ENCODE results near the gene ABCC11. TPM values are rescaled to one million over a fixed set of nuclear protein-coding genes. Genes with fewer than 3 reads are reported as not detected.

ABCC11 gene
- total RNA-seq, 1 experiment from 2014 or later, result 0.83 TPM

DNA sequence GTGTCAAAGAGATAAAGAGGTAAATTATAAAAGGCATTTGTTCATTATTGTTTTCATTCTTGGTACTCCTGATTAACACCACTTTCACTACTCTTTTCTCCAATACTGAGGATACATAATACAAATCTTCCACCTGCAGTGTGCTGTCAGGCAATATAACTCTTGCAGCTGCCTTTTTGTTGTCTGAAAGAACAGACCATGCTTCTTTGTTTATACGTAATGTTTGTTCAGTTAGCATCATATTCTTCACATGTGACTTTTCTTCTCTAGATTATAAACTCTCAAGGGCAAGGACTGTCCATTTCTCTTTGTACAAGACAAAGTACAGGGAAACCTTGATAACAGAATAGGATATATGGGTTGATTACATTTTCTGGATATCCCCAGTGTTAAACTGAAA, 14.2 kb upstream of the ABCC11 start:
- CTCF ChIA-PET, result no interaction called here
- Histone ChIP-seq H3F3A (ENCODE audit: insufficient read depth, low read depth) (0 out of 2 replicates have a peak, but pooled peaks cover 4% of the 10 kb centered on the region), H3K36me3 (ENCODE audit: low read depth) (peaks cover 63% of the 10 kb centered on the region), H3K4me1 (replicated peaks; ENCODE audit: insufficient read depth) (no peaks in the 10 kb centered on the region), H3K4me3 (no peak overlapping the region), H3K27ac (no peak overlapping the region), H4K20me1 (ENCODE audit: insufficient read depth) (peaks cover 5% of the 10 kb centered on the region), H3K9me3 (ENCODE audit: insufficient read depth, low read depth) (peaks cover 9% of the 10 kb centered on the region), H3K4me2 (no peak overlapping the region), H3K9me2 (ENCODE audit: insufficient read depth) (no peaks in the 10 kb centered on the region), H3K27me3 (ENCODE audit: insufficient read depth, low read depth) (no peaks in the 10 kb centered on the region), H2AFZ (no peak overlapping the region), H3K79me2 (ENCODE audit: low read depth) (peaks cover 5% of the 10 kb centered on the region; the same call in 1 of the 2 replicates)
- no peak for DNase-seq
- BruUV-seq (replicated peaks), result no TSS peak
- intact Hi-C loops (cut with micrococcal nuclease; ENCODE audit: unreplicated experiment), result loop anchor here (10.0 kb wide), 1 partner anchor 53 kb away; no protein-coding TSS in a partner anchor
- no peak for TF ChIP-seq EZH2 (IDR thresholded peaks at IDR 0.05; ENCODE audit: low read depth)
- TF ChIP-seq, protein P1, sequence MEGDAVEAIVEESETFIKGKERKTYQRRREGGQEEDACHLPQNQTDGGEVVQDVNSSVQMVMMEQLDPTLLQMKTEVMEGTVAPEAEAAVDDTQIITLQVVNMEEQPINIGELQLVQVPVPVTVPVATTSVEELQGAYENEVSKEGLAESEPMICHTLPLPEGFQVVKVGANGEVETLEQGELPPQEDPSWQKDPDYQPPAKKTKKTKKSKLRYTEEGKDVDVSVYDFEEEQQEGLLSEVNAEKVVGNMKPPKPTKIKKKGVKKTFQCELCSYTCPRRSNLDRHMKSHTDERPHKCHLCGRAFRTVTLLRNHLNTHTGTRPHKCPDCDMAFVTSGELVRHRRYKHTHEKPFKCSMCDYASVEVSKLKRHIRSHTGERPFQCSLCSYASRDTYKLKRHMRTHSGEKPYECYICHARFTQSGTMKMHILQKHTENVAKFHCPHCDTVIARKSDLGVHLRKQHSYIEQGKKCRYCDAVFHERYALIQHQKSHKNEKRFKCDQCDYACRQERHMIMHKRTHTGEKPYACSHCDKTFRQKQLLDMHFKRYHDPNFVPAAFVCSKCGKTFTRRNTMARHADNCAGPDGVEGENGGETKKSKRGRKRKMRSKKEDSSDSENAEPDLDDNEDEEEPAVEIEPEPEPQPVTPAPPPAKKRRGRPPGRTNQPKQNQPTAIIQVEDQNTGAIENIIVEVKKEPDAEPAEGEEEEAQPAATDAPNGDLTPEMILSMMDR (conservative IDR thresholded peaks at IDR 0.05), result no peak
- POLR2A ChIA-PET (ENCODE audit: unreplicated experiment), result no interaction called here

DNA sequence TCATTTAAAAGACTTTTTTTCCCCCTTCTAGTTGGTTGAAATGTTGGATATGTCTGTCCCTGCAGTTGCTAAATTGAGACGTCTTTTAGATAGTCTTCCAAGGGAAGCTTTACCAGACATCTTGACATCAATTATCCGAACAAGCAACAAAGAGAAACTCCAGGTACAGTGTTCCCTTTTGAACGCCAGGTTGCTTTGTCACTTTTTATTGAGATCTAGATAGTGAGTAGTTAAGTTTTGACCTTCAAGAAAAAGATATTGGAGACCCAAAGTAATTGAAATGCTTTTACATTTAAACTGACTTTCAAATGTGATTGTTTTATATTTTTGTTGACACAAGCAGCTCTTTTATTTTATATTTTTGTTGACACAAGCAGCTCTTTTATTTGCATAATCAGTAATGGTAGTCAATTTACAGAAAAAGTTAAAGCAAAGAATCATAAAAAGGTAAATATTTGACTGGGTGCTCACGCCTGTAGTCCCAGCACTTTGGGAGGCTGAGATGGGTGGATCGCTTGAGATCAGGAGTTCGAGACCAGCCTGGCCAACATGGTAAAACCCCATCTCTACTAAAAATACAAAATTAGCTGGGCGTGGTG, 9.3 kb upstream of the ABCC11 start:
- Histone ChIP-seq H3F3A (ENCODE audit: insufficient read depth, low read depth) (no peaks in the 10 kb centered on the region), H3K36me3 (ENCODE audit: low read depth) (peaks cover 44% of the 10 kb centered on the region), H3K4me1 (replicated peaks; ENCODE audit: insufficient read depth) (no peaks in the 10 kb centered on the region), H4K20me1 (ENCODE audit: insufficient read depth) (peaks cover 8% of the 10 kb centered on the region), H3K9me3 (ENCODE audit: insufficient read depth, low read depth) (no peaks in the 10 kb centered on the region), H3K4me2 (no peak overlapping the region), H3K79me2 (ENCODE audit: low read depth) (peaks cover 5% of the 10 kb centered on the region), H3K27me3 (ENCODE audit: insufficient read depth, low read depth) (no peaks in the 10 kb centered on the region), H3K9me2 (ENCODE audit: insufficient read depth) (no peaks in the 10 kb centered on the region), H3K27ac (no peak overlapping the region), H3K4me3 (no peak overlapping the region), H2AFZ (no peak overlapping the region)
- intact Hi-C loops (cut with micrococcal nuclease; ENCODE audit: unreplicated experiment), result no loop called here
- DNase-seq, result no peak
- POLR2A ChIA-PET (ENCODE audit: unreplicated experiment), result no interaction called here
- no TSS peak for BruUV-seq (replicated peaks)
- CTCF ChIA-PET, result interaction anchor here (0.6 kb wide), 1 partner anchor 13 kb away, joined by 3 read pairs; the partner anchor contains the start of gene LONP2
- TF ChIP-seq, protein P1 (conservative IDR thresholded peaks at IDR 0.05), result no peak
- no peak for TF ChIP-seq EZH2 (IDR thresholded peaks at IDR 0.05; ENCODE audit: low read depth)

GRCh38 chr16:48252013-48252412, 4.7 kb upstream of the ABCC11 start:
- Histone ChIP-seq H3K36me3 (ENCODE audit: low read depth) (peaks cover 23% of the 10 kb centered on the region; the same call in 1 of the 2 replicates), H4K20me1 (ENCODE audit: insufficient read depth) (peaks cover 12% of the 10 kb centered on the region), H2AFZ (no peak overlapping the region), H3F3A (ENCODE audit: insufficient read depth, low read depth) (no peaks in the 10 kb centered on the region), H3K27me3 (ENCODE audit: insufficient read depth, low read depth) (no peaks in the 10 kb centered on the region), H3K79me2 (ENCODE audit: low read depth) (peaks cover 49% of the 10 kb centered on the region), H3K27ac (no peak overlapping the region), H3K4me3 (no peak overlapping the region), H3K9me2 (ENCODE audit: insufficient read depth) (no peaks in the 10 kb centered on the region), H3K4me1 (replicated peaks; ENCODE audit: insufficient read depth) (peaks cover 4% of the 10 kb centered on the region; the same call in 1 of the 2 replicates), H3K4me2 (no peak overlapping the region), H3K9me3 (ENCODE audit: insufficient read depth, low read depth) (no peaks in the 10 kb centered on the region)
- intact Hi-C loops (cut with micrococcal nuclease; ENCODE audit: unreplicated experiment), result no loop called here
- BruUV-seq (replicated peaks), result no TSS peak
- no peak for DNase-seq
- TF ChIP-seq, protein P1 (conservative IDR thresholded peaks at IDR 0.05), result no peak
- no peak for TF ChIP-seq EZH2 (IDR thresholded peaks at IDR 0.05; ENCODE audit: low read depth)
- ChIA-PET CTCF (no interaction called here), POLR2A (ENCODE audit: unreplicated experiment) (interaction anchor here (0.6 kb wide), 1 partner anchor 226 kb away, joined by 14 read pairs; no protein-coding TSS in a partner anchor)
